GM23338 (cell line): ENCODE results near the gene CPD. TPM values are rescaled to one million over a fixed set of nuclear protein-coding genes. Genes with fewer than 3 reads are reported as not detected.

Experiments
- ATAC-seq: fragments of 200-7000 bp; cut with Tn5 transposase; 3 replicates; pipeline ENCODE4 v1.9.1; 2020
- DNase-seq: peaks from one replicate; pipeline ENCODE4 v3.0.0-alpha.2; 2015; ENCODE audit warnings: low spot score
- H2AFZ ChIP-seq: fragments of 200-600 bp; sonication (generic); 2 replicates; pipeline ENCODE4 v1.8.0; 2016; ENCODE audit warnings: antibody characterized with exemption, mild to moderate bottlenecking, moderate library complexity
- H3F3A ChIP-seq: fragments of 200-600 bp; sonication (generic); replicated peaks from 2 replicates; pipeline ENCODE4 v1.8.0; 2017; ENCODE audit warnings: antibody characterized with exemption, mixed run types, low read depth
- H3K27ac ChIP-seq: fragments of 200-600 bp; sonication (generic); 2 replicates; pipeline ENCODE4 v1.6.1; 2016; ENCODE audit warnings: low read depth
- H3K27me3 ChIP-seq: fragments of 200-600 bp; sonication (generic); 2 replicates; pipeline ENCODE4 v1.8.0; 2016; ENCODE audit warnings: mild to moderate bottlenecking, mixed run types, moderate library complexity; ENCODE audit not compliant: insufficient read depth
- H3K36me3 ChIP-seq: fragments of 200-600 bp; sonication (generic); 2 replicates; pipeline ENCODE4 v1.8.0; 2016; ENCODE audit warnings: mild to moderate bottlenecking; ENCODE audit not compliant: insufficient read depth
- H3K4me1 ChIP-seq: fragments of 200-600 bp; sonication (generic); 2 replicates; pipeline ENCODE4 v1.8.0; 2016; ENCODE audit warnings: mild to moderate bottlenecking, moderate library complexity; ENCODE audit not compliant: insufficient read depth
- H3K4me2 ChIP-seq: fragments of 200-600 bp; sonication (generic); 2 replicates; pipeline ENCODE4 v1.7.1; 2017; ENCODE audit warnings: mixed run types
- H3K4me3 ChIP-seq: fragments of 200-600 bp; sonication (generic); 2 replicates; pipeline ENCODE4 v1.6.1; 2016; ENCODE audit warnings: mixed run types
- H3K79me2 ChIP-seq: fragments of 200-600 bp; sonication (generic); replicated peaks from 2 replicates; pipeline ENCODE4 v1.8.0; 2017; ENCODE audit warnings: mild to moderate bottlenecking; ENCODE audit not compliant: insufficient read depth
- H3K9me2 ChIP-seq: fragments of 200-600 bp; sonication (generic); 2 replicates; pipeline ENCODE4 v1.8.0; 2017; ENCODE audit not compliant: insufficient read depth
- H4K20me1 ChIP-seq: fragments of 200-600 bp; sonication (generic); replicated peaks from 2 replicates; pipeline ENCODE4 v1.8.0; 2017; ENCODE audit warnings: mild to moderate bottlenecking; ENCODE audit not compliant: insufficient read depth
- H3K27ac Mint-ChIP-seq: 2 replicates; pipeline ENCODE4 v1.8.0; 2020; ENCODE audit warnings: inconsistent platforms, mild to moderate bottlenecking, moderate library complexity, mixed read lengths
- H3K27me3 Mint-ChIP-seq: 3 replicates; pipeline ENCODE4 v1.8.0; 2022; ENCODE audit warnings: low read depth, mild to moderate bottlenecking, moderate library complexity, mixed read lengths, inconsistent platforms; ENCODE audit not compliant: insufficient read depth, poor library complexity
- H3K36me3 Mint-ChIP-seq: 3 replicates; pipeline ENCODE4 v1.8.0; 2021; ENCODE audit warnings: low read depth, mild to moderate bottlenecking, inconsistent platforms, moderate library complexity, mixed read lengths
- H3K4me1 Mint-ChIP-seq: 3 replicates; pipeline ENCODE4 v1.8.0; 2020; ENCODE audit warnings: mild to moderate bottlenecking, inconsistent platforms, mixed read lengths
- H3K4me3 Mint-ChIP-seq: 3 replicates; pipeline ENCODE4 v1.8.0; 2021; ENCODE audit warnings: moderate library complexity, mild to moderate bottlenecking, inconsistent platforms, mixed read lengths
- H3K9me3 Mint-ChIP-seq: 3 replicates; pipeline ENCODE4 v1.8.0; 2020; ENCODE audit warnings: moderate library complexity, mild to moderate bottlenecking, inconsistent platforms, mixed read lengths
- CREB1 ChIP-seq: fragments of 250-450 bp; sonication (Bioruptor Pico); IDR thresholded peaks from 2 replicates; pipeline ENCODE4 v1.5.0; 2020; ENCODE audit warnings: low read depth, mild to moderate bottlenecking, moderate library complexity
- CTCF ChIP-seq, 2 experiments: fragments of 200-600 bp in 1 of 2; sonication (generic) in 1 of 2; conservative IDR thresholded peaks; 2 replicates each; pipeline versions ENCODE4 v1.5.1 to v1.6.1; 2016 to 2017; ENCODE audit warnings: antibody characterized with exemption in 2 of 2, low read depth in 2 of 2, mild to moderate bottlenecking in 2 of 2, moderate library complexity in 1 of 2
- EZH2 ChIP-seq: fragments of 200-600 bp; sonication (generic); IDR thresholded peaks from one replicate; pipeline ENCODE4 v1.8.0; 2017; ENCODE audit warnings: antibody characterized with exemption, mild to moderate bottlenecking, low read depth; ENCODE audit not compliant: unreplicated experiment
- EZH2phosphoT487 ChIP-seq: fragments of 200-600 bp; sonication (generic); IDR thresholded peaks from one replicate; pipeline ENCODE4 v1.8.1; 2018; ENCODE audit warnings: antibody characterized with exemption; ENCODE audit not compliant: unreplicated experiment
- JUNB ChIP-seq: IDR thresholded peaks from one replicate; pipeline ENCODE4 v1.6.1; 2016; ENCODE audit warnings: antibody characterized with exemption; ENCODE audit not compliant: unreplicated experiment
- NANOG ChIP-seq: IDR thresholded peaks from 2 replicates; pipeline ENCODE4 v1.6.1; 2016; ENCODE audit warnings: antibody characterized with exemption, borderline replicate concordance
- POLR2AphosphoS5 ChIP-seq: IDR thresholded peaks from 2 replicates; pipeline ENCODE4 v1.6.1; 2016; ENCODE audit warnings: antibody characterized with exemption, low read depth
- REST ChIP-seq: IDR thresholded peaks from one replicate; pipeline ENCODE4 v1.6.1; 2018; ENCODE audit warnings: antibody characterized with exemption; ENCODE audit not compliant: unreplicated experiment
- STAT1 ChIP-seq: IDR thresholded peaks from one replicate; pipeline ENCODE4 v1.6.1; 2016; ENCODE audit warnings: antibody characterized with exemption; ENCODE audit not compliant: unreplicated experiment
- ZNF114 ChIP-seq: fragments of 250-450 bp; sonication (Bioruptor Pico); IDR thresholded peaks from 2 replicates; pipeline ENCODE4 v1.5.0; 2020; ENCODE audit warnings: mild to moderate bottlenecking, moderate library complexity
- ZNF331 ChIP-seq: fragments of 250-450 bp; sonication (Bioruptor Pico); IDR thresholded peaks from 2 replicates; pipeline ENCODE4 v1.5.0; 2020; ENCODE audit warnings: low read depth, mild to moderate bottlenecking, moderate library complexity
- polyA plus RNA-seq: library from polyadenylated mRNA; unstranded; fragments of >200 nt; fragmentation: Nextera tagmentation; extraction: Ambion mirVana; gene quantifications from 2 replicates; pipeline ENCODE4 v1.2.1, GENCODE V29; 2016
- total RNA-seq: library from RNA; depleted of rRNA; stranded (reverse); fragments of >200 nt; shearing (Covaris generic); gene quantifications from 2 replicates; pipeline ENCODE4 v1.2.3, GENCODE V29; 2014

CPD gene
- total and polyA plus RNA-seq, 2 experiments from 2014 or later: 6.2 to 57.8 TPM

GRCh38 chr17:30352240-30352814, 26.4 kb upstream of the CPD start (continued):
- TF ChIP-seq CREB1 (CRISPR knock-in tag) (no peak), NANOG (no peak), ZNF114 (CRISPR knock-in tag) (no peak), REST (no peak), ZNF331 (CRISPR knock-in tag) (no peak), POLR2AphosphoS5 (no peak), EZH2phosphoT487 (no peak)

GRCh38 chr17:30354701-30355100, 24.0 kb upstream of the CPD start:
- H3K9me2 ChIP-seq: no peaks in the 10 kb centered on the region; the same call in none of the 2 replicates
- DNase-seq (no peak), ATAC-seq (no peak)
- H3K4me3 ChIP-seq: no peak overlapping the region
- Mint-ChIP-seq H3K9me3 (no peaks in the 10 kb centered on the region), H3K4me1 (peaks cover 7% of the 10 kb centered on the region), H3K27me3 (no peaks in the 10 kb centered on the region), H3K36me3 (no peaks in the 10 kb centered on the region), H3K4me3 (no peak overlapping the region), H3K27ac (no peak overlapping the region)
- no peak overlapping the region for H3K4me2 ChIP-seq
- no peaks in the 10 kb centered on the region for H3K27me3 ChIP-seq
- peaks cover 5% of the 10 kb centered on the region for H3K4me1 ChIP-seq
- no peaks in the 10 kb centered on the region for H3K79me2 ChIP-seq
- no peaks in the 10 kb centered on the region for H3K36me3 ChIP-seq
- H4K20me1 ChIP-seq: no peaks in the 10 kb centered on the region
- no peaks in the 10 kb centered on the region for H3F3A ChIP-seq
- H2AFZ ChIP-seq: no peak overlapping the region
- H3K27ac ChIP-seq: no peak overlapping the region
- TF ChIP-seq CTCF (conservative IDR thresholded peaks at IDR 0.05; ENCODE audit: low read depth in 2 of 2): no peak
- TF ChIP-seq EZH2phosphoT487: no peak
- no peak for TF ChIP-seq NANOG
- TF ChIP-seq CREB1 (CRISPR knock-in tag): no peak
- no peak for TF ChIP-seq JUNB
- no peak for TF ChIP-seq POLR2AphosphoS5
- no peak for TF ChIP-seq REST
- TF ChIP-seq ZNF331 (CRISPR knock-in tag): no peak
- no peak for TF ChIP-seq EZH2
- no peak for TF ChIP-seq ZNF114 (CRISPR knock-in tag)
- TF ChIP-seq STAT1: no peak
